Metanephros (tissue), 1 donor: ENCODE data around the gene MOCOS. TPM values are rescaled to one million over a fixed set of nuclear protein-coding genes. Genes with fewer than 3 reads are reported as not detected.

Experiments used
- total RNA-seq: library from RNA; depleted of rRNA; stranded (reverse); fragments of >200 nt; gene quantifications from one replicate; pipeline ENCODE4 v1.2.3, GENCODE V29; 2014

The MOCOS gene, protein sequence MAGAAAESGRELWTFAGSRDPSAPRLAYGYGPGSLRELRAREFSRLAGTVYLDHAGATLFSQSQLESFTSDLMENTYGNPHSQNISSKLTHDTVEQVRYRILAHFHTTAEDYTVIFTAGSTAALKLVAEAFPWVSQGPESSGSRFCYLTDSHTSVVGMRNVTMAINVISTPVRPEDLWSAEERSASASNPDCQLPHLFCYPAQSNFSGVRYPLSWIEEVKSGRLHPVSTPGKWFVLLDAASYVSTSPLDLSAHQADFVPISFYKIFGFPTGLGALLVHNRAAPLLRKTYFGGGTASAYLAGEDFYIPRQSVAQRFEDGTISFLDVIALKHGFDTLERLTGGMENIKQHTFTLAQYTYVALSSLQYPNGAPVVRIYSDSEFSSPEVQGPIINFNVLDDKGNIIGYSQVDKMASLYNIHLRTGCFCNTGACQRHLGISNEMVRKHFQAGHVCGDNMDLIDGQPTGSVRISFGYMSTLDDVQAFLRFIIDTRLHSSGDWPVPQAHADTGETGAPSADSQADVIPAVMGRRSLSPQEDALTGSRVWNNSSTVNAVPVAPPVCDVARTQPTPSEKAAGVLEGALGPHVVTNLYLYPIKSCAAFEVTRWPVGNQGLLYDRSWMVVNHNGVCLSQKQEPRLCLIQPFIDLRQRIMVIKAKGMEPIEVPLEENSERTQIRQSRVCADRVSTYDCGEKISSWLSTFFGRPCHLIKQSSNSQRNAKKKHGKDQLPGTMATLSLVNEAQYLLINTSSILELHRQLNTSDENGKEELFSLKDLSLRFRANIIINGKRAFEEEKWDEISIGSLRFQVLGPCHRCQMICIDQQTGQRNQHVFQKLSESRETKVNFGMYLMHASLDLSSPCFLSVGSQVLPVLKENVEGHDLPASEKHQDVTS
- 0.53 TPM for total RNA-seq

DNA sequence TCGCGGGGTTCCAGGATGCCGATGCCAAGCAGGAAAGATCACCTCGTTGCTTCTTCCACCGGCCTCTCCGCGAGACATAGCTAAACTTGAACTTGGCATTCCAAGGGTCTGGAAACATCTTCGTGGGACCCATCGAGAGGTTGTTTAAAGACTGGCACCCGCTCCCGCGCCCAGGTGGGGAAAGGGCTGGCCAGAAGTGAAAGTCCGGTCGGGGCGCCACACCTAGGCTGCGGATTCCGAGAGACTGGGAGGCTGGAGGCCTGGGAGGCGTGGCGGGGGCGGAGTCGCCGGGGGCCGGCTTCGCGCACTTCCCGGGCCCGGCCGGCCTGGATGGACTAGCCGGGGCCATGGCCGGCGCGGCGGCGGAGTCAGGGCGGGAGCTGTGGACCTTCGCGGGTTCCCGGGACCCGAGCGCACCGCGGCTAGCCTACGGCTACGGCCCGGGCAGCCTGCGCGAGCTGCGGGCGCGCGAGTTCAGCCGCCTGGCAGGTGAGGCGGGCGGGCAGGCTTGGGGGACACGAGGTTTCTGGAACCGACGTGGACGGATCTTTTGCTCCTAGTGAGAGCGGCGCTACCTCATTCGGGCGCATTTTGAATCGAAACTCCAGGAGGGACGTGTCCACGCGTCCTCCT is at the start of gene MOCOS:
Gene MOCOS (plus strand): TSS at position 305 of the 633 bp plus-strand sequence. CDS start 43 bp downstream, at position 348.

DNA sequence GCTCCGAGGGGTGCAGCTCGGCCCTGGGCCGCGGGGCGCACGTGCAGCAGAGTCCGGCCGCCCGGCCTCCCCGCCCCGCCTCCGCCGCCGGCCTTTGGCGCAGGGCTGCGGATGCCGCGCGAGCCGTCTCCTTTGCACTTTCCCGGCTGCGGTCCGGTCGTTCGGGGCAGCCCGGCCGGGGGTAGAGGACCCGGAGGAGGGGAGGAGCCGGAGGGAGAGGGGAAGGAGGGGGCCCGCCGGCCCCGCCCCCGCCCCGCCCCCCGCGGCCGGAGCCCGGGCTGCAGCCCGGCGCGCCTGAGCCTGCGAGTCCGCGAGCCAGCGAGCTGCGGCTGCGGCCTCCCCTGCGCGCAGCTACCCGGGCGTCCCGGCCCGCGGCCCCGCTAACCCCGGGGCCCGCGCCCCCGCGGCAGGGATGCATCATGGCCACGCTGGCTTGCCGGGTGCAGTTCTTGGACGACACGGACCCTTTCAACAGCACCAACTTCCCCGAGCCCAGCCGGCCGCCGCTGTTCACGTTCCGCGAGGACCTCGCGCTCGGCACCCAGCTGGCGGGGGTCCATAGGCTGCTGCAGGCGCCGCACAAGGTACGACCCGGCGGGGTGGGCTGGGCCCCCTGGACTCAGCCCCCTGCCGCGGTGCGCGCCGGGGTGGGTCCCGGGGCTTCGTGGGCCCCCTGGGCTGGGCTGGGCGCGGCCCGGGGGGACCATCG is 110.3 kb downstream of the MOCOS start, which contains the start of gene FHOD3:
Gene FHOD3 (plus strand): TSS at position 297 of the 709 bp plus-strand sequence. CDS start 123 bp downstream, at position 420.

Other genes with a start within 250 kb of the MOCOS start
- 52.8 TPM for gene RPRD1A, start 119.9 kb upstream of the MOCOS start, total RNA-seq
- gene SLC39A6, start 58.2 kb upstream of the MOCOS start, total RNA-seq: 59.3 TPM
- gene ELP2, start 57.6 kb upstream of the MOCOS start, total RNA-seq: 106 TPM
- gene FHOD3, start 110.2 kb downstream of the MOCOS start, total RNA-seq: 44.5 TPM